ENCODE measurements around the gene VCP. TPM values are rescaled to one million over a fixed set of nuclear protein-coding genes. Genes with fewer than 3 reads are reported as not detected.

The VCP gene
- polyA plus RNA-seq (ENCODE audit: insufficient read length in 4 of 4): 100 to 1,000 TPM; 248 to 270 (median 261) TPM

- DNase-seq (ENCODE audit: low read depth in 4 of 4, low spot score in 3 of 4): peak; percentile 91 to 97 (median 94)
Measured at GRCh38 chr9:35072461-35073278, at the start of gene VCP. Gene VCP, minus strand, starts transcription at chr9:35072625. Its CDS starts 272 bp downstream, at chr9:35072353.

- DNase-seq (ENCODE audit: low read depth in 4 of 4, low spot score in 3 of 4): peak; percentile 89 to 92 (median 90)
Measured at GRCh38 chr9:35116898-35117551, 44.6 kb upstream of the VCP start.

- no peak for DNase-seq (ENCODE audit: low read depth in 4 of 4, low spot score in 3 of 4)
Measured at GRCh38 chr9:35116539-35116897, 44.1 kb upstream of the VCP start.

- DNase-seq (ENCODE audit: low read depth in 4 of 4, low spot score in 3 of 4): peak; percentile 95 to 96 (median 96)
Measured at GRCh38 chr9:35115680-35116538, 43.5 kb upstream of the VCP start, which contains the start of gene ATOSB. Gene ATOSB, minus strand, starts transcription at chr9:35115862. Its CDS starts 7,588 bp downstream, at chr9:35108274.

GRCh38 chr9:35114840-35115628 is 42.6 kb upstream of the VCP start:
- no peak for DNase-seq (ENCODE audit: low read depth in 4 of 4, low spot score in 3 of 4)

GRCh38 chr9:35114113-35114839 is 41.9 kb upstream of the VCP start:
- peak in 1 of 4 donors; percentile 63 for DNase-seq (ENCODE audit: low read depth in 4 of 4, low spot score in 3 of 4)

- no peak for DNase-seq (ENCODE audit: low read depth in 4 of 4, low spot score in 3 of 4)
Measured at GRCh38 chr9:35112257-35113020, 40.0 kb upstream of the VCP start.

- peak; percentile 85 to 94 (median 92) for DNase-seq (ENCODE audit: low read depth in 4 of 4, low spot score in 3 of 4)
Measured at GRCh38 chr9:35111001-35111933, 38.8 kb upstream of the VCP start.

- DNase-seq (ENCODE audit: low read depth in 4 of 4, low spot score in 3 of 4): no peak
Measured at GRCh38 chr9:35110327-35110761, 37.9 kb upstream of the VCP start.

GRCh38 chr9:35108946-35109575 is 36.6 kb upstream of the VCP start:
- no peak for DNase-seq (ENCODE audit: low read depth in 4 of 4, low spot score in 3 of 4)

- no peak for DNase-seq (ENCODE audit: low read depth in 4 of 4, low spot score in 3 of 4)
Measured at GRCh38 chr9:35108461-35108860, 36.0 kb upstream of the VCP start.

- no peak for DNase-seq (ENCODE audit: low read depth in 4 of 4, low spot score in 3 of 4)
Measured at GRCh38 chr9:35107297-35108290, 35.2 kb upstream of the VCP start.

GRCh38 chr9:35106343-35106730 is 33.9 kb upstream of the VCP start:
- no peak for DNase-seq (ENCODE audit: low read depth in 4 of 4, low spot score in 3 of 4)

GRCh38 chr9:35105571-35106342 is 33.3 kb upstream of the VCP start:
- no peak for DNase-seq (ENCODE audit: low read depth in 4 of 4, low spot score in 3 of 4)

GRCh38 chr9:35105126-35105525 is 32.7 kb upstream of the VCP start:
- DNase-seq (ENCODE audit: low read depth in 4 of 4, low spot score in 3 of 4): no peak

Measured in right renal pelvis (tissue), 4 donors.